Prostate gland (tissue), 2 donors: Measurements from ENCODE around the gene ADISSP.

Source experiments
- CTCF ChIP-seq, 4 experiments: fragments of 200-600 bp in 2 of 4; fragments of 450-650 bp in 2 of 4; sonication (generic) in 2 of 4; IDR thresholded peaks; 1 replicate in 3 of 4; 2 replicates in 1 of 4; pipeline ENCODE4 v1.5.1; 2016 to 2019; ENCODE audit warnings: antibody characterized with exemption in 4 of 4, mild to moderate bottlenecking in 2 of 4, moderate library complexity in 2 of 4
- POLR2A ChIP-seq: fragments of 450-650 bp; IDR thresholded peaks from one replicate; pipeline ENCODE4 v1.6.1; 2016; ENCODE audit warnings: antibody characterized with exemption, mild to moderate bottlenecking

GRCh38 chr20:3745686-3746173 is 21.8 kb downstream of the ADISSP start:
- TF ChIP-seq POLR2A (no peak), CTCF (IDR thresholded peaks at IDR 0.05) (no peak)
